GM21717 (cell line): ENCODE data around the gene OR51A7.
"Not testable (repeated sequence)": the region's sequence is repeated elsewhere in the genome, so short reads cannot be mapped to it uniquely, and the experiment has no call there.

ENCODE experiments used
- ATAC-seq: cut with Tn5 transposase; IDR thresholded peaks from one replicate; pipeline ENCODE4 v1.9.1; 2021; ENCODE audit warnings: mild to moderate bottlenecking, moderate library complexity; ENCODE audit not compliant: unreplicated experiment

OR51A7 gene

GRCh38 chr11:4903484-4903883 lies at the start of gene OR51A7:
TSS of gene OR51A7 (plus strand) at chr11:4903783. CDS start at chr11:4907370, 3,587 bp downstream.
- ATAC-seq: no peak

- ATAC-seq: not testable (repeated sequence)
Observed at GRCh38 chr11:4854286-4854685, 49.3 kb upstream of the OR51A7 start.

GRCh38 chr11:4862447-4863236 lies 40.9 kb upstream of the OR51A7 start:
- ATAC-seq: no peak

GRCh38 chr11:4863876-4864275 lies 39.7 kb upstream of the OR51A7 start:
- ATAC-seq: no peak

- no peak for ATAC-seq
Observed at GRCh38 chr11:4865855-4866254, 37.7 kb upstream of the OR51A7 start.

DNA sequence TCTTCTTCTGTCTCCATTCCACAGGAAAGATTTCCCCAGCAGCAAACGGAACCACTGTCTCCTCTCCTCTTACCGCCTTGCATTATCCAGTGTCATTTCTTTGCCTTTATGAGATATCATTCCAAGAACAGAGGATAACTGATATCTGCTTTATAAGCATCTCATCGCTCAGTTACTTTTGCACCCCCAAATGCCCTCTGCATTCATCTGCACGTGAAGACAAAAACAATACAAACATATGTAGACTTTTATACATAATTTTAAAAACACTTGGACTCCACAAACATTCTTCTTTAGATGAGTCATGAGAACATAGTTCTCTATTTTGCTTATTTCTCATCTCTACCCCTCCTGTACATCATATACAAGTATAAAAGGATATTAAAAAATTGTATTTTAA lies 22.4 kb upstream of the OR51A7 start:
- ATAC-seq: no peak

GRCh38 chr11:4881860-4882500 lies 21.6 kb upstream of the OR51A7 start, which contains the start of gene OR51T1:
TSS of gene OR51T1 (plus strand) at chr11:4881900. CDS start at chr11:4881900, 0 bp downstream.
- ATAC-seq: no peak

- ATAC-seq: no peak
Observed at GRCh38 chr11:4882543-4882942, 21.0 kb upstream of the OR51A7 start.

GRCh38 chr11:4884361-4884760 lies 19.2 kb upstream of the OR51A7 start:
- no peak for ATAC-seq

GRCh38 chr11:4886186-4886585 lies 17.4 kb upstream of the OR51A7 start:
- no peak for ATAC-seq

DNA sequence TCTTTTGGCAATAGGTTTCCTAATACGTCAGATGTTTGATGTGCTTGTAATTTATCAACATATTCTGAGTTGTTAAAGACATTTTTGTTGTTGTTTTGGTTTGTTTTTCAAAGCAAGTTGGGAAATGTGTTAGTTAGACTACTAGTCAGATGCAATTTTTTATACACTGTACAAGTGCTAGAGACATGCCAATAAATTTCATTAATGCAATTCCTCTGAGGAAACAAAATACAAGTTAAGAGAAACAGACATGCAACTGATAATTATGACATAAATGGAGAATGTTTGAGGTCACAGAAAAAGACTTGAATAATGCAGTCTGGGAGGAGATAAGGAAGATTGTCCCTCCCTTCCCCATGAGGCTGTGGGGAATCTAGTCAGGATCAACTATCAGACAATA lies 16.0 kb upstream of the OR51A7 start:
- ATAC-seq: no peak

GRCh38 chr11:4890279-4890678 lies 13.3 kb upstream of the OR51A7 start:
- ATAC-seq: no peak

DNA sequence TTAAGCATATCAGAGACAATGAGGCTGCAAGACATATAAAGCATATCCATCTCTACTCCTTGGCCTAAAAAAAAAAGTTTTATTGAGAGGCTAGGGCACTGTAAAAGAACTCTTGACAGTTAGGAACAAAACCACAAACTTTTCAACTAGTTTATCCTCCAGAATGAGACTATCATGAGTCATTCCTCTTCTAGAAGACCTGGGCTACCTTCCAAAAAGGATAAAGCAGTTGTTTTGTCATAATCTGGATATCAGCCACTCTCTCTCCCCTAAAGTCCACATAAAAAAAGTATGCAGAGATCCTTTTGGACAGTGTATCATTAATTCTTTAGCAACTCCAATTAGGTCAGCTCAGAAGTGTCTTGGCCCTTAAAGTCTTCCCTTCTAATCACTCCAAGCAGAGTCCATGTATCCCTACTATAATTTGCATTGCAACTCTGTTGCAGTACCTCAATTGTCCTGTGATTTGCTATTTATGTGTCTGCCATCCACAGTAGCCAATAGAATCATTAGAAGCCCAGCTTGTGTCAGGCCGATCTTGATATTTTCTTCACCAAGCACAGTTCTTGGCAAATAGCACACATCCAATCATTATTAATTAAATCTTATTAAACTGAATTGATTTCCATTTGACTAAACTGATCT lies 11.5 kb upstream of the OR51A7 start:
- ATAC-seq: no peak

DNA sequence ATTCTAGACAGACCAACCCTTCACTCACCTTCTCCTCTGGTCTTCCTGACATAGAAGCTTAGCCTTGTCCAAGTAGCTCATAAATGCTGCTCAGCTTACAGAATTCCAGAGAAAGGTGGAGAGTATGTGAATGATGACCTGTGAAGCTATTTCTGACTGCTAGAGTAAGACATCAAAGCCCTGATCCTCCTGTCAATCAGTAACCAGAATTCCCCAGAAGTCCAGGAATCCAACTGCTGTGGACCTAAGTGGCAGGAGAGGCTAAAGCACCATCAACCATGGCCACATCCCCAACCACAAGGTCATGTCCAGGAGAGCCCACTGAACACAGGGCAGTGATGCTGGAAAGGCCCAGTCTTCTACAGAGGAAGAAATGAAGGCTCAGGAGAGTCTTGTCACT lies 13.0 kb downstream of the OR51A7 start:
- ATAC-seq: no peak

- ATAC-seq: no peak
Observed at GRCh38 chr11:4919250-4919649, 15.7 kb downstream of the OR51A7 start, which contains the start of gene OR51G2. TSS of gene OR51G2 (minus strand) at chr11:4919350. CDS start at chr11:4915663, 3,687 bp downstream.

GRCh38 chr11:4921796-4922195 lies 18.2 kb downstream of the OR51A7 start:
- no peak for ATAC-seq

GRCh38 chr11:4922304-4922703 lies 18.7 kb downstream of the OR51A7 start:
- ATAC-seq: no peak

GRCh38 chr11:4924239-4924638 lies 20.7 kb downstream of the OR51A7 start, which contains the start of gene OR51G1:
TSS of gene OR51G1 (minus strand) at chr11:4924339. CDS start at chr11:4924339, 0 bp downstream.
- no peak for ATAC-seq

DNA sequence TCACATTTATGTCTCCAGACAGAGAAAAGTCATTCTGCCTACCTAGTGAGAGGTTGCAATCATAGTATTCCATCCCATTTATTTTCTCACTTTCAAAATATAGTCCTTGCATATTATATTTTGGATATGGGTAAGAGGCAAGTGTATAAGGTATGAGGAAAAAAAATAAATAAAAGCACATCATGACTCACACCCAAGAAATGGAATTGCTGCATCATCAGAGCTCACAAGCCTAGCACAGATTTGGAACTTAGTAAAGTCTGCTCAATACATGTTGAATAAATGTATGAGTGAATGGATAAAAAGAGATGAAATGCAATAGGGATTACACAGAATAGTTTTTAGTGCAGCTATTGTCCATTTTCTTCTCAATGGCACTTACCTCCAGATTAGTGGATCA lies 23.0 kb downstream of the OR51A7 start:
- no peak for ATAC-seq

GRCh38 chr11:4932751-4933150 lies 29.2 kb downstream of the OR51A7 start:
- ATAC-seq: no peak

- no peak for ATAC-seq
Observed at GRCh38 chr11:4936745-4937144, 33.2 kb downstream of the OR51A7 start.

DNA sequence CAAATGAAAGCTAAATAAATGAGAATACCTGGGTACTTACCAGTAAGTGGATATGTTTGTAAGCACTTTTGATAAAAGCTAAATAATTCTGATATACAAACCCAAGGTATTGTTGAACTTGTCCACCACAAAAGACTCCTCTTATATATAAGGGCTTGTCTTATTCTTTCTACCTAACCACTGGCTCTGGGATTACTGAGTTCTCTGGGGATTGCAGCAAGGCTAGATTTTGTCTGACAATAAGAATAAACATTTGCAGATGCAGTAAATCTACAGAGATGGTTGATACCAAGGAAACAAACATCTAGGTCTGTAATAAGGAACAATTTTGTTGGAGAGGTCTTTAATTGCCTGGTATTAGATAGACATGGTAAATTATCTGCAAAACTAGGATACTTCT lies 43.9 kb downstream of the OR51A7 start, which contains the start of gene OR51A4:
Gene OR51A4, minus strand, starts transcription at position 101 of the 400 bp plus-strand sequence. CDS start 505 bp downstream, outside the sequence.
- ATAC-seq: no peak
